ENCODE results near the gene TATDN2.

DNA sequence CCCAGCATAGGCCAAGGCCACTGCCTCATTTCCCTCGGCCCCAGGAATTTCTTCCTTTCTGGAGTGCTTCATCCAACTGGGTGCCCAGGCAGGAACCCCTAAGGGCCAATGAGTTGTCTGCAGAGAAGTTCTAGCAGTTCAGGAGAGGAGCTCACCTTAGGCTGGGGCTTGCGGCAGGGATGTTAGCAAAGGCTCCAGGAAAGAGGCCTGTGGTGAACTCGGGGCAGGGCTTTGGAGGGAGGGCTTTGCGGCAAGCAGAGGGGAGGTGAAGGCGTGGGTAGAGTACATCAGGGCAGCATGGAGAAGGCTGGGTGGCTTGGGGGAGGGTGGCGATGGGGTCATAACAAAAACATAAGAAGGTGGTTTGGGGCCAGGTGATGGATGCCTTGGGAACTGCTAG lies 43.4 kb downstream of the TATDN2 start:
- TF ChIP-seq, protein P1, sequence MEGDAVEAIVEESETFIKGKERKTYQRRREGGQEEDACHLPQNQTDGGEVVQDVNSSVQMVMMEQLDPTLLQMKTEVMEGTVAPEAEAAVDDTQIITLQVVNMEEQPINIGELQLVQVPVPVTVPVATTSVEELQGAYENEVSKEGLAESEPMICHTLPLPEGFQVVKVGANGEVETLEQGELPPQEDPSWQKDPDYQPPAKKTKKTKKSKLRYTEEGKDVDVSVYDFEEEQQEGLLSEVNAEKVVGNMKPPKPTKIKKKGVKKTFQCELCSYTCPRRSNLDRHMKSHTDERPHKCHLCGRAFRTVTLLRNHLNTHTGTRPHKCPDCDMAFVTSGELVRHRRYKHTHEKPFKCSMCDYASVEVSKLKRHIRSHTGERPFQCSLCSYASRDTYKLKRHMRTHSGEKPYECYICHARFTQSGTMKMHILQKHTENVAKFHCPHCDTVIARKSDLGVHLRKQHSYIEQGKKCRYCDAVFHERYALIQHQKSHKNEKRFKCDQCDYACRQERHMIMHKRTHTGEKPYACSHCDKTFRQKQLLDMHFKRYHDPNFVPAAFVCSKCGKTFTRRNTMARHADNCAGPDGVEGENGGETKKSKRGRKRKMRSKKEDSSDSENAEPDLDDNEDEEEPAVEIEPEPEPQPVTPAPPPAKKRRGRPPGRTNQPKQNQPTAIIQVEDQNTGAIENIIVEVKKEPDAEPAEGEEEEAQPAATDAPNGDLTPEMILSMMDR (IDR thresholded peaks at IDR 0.05) = no peak
- TF ChIP-seq POLR2A (IDR thresholded peaks at IDR 0.05) = no peak

Measured in uterus (tissue), 2 donors.